NCI-H226 (cell line): ENCODE results near the gene PITPNM3.

Experiments
- DNase-seq: peaks from one replicate; pipeline ENCODE4 v3.0.0-alpha.2; 2015

The PITPNM3 gene

GRCh38 chr17:6476076-6476809 lies 80.1 kb downstream of the PITPNM3 start:
- DNase-seq, result no peak

- no peak for DNase-seq
Measured at GRCh38 chr17:6475411-6475810, 80.9 kb downstream of the PITPNM3 start.

- no peak for DNase-seq
Measured at GRCh38 chr17:6474906-6475305, 81.4 kb downstream of the PITPNM3 start.

- DNase-seq, result no peak
Measured at GRCh38 chr17:6474376-6474775, 82.0 kb downstream of the PITPNM3 start.

- peak; percentile 61 for DNase-seq
Measured at GRCh38 chr17:6473128-6473767, 83.1 kb downstream of the PITPNM3 start.

DNA sequence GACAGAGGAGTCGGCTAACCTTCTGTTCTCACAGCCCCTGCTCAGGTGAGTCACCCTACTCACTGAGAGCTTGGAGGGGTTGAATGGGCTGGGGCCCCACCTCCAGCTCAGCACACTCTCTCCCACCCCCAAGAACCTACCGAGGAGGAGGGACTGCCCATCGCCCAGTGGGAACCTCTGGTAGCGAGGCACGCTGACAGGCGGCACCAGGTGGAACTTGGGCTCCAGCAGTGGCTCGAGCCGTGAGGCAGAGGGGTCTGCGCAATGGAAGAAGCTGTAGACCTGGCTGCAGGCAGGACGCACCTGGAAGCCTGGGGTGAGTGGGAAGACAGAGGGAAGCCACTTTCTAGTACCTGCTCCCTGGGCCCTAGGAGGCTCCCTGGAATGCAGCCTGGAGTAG lies 83.8 kb downstream of the PITPNM3 start:
- DNase-seq, result no peak

DNA sequence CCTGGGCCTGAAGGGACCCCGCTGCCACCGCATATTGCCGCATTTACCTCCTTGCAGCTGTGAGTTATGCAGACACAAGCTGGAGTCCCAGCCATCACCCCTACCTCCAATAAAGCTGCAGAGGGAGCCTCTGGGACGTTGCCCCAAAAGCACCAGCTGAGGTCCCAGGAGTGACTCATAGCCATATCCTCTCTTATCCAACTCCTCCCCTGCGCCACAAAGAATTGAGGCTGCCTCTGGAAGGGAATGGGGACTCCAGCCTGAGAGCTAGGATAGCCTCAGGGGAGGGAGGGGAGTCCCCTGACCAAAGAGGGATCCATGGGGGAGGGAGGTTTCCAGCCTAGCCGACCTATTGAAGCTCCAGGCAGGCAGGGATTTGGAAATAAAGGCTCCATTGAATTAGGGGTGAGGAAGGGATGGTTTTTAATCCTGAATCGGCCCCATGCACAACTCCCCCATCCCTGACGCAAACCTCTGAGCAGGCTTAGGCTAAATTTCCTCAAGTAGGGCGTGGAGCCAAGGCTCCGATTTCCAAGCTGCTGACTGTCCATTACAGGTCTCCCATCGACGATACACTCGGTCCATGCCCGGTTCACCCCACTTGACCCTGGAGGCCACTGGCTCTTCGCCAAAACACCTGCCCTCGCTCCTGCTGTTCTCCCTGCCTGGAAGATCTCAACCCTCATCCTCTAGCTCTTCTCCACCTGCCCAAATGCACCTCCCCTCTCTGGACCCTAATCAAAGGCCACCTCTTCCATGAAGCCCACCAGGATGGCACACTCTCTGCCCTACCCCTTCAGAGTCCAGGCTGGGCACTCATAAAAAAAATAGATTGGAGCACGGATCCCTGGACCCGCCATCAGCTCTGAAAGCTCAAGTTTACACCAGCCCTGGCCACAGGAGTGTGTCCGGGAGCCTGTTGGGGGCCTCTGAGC lies 84.6 kb downstream of the PITPNM3 start:
- DNase-seq, result peak; percentile 90

- peak; percentile 55 for DNase-seq
Measured at GRCh38 chr17:6470751-6471521, 85.4 kb downstream of the PITPNM3 start.

DNA sequence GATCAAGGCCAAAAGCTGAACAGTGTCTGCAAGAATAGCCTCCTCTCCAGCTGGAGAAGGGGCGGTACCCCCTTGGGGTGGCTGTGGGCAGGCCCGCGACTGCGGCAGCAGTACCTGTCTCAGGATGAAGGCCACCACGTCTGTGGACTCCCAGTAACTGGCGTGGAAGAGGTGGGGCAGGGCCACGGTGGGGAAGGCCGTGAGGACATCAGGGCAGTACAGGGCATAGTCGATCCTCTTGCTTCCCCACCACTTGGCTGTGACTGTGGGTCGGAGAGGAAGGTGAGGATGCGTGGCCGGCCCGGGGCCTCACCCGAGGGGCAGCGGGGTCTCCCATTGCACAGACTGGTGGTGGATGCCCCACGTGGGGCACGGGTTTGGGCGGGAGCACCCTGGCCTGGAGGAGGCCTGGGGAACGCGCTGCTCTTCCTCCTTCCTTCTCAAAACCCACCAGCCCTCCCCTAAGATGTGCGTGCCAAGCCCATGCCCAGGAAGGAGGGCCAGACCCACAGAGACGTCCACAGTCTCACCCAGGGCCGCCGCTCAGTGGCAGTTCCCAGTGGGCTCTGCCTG lies 86.1 kb downstream of the PITPNM3 start:
- DNase-seq, result no peak

GRCh38 chr17:6468051-6468790 lies 88.1 kb downstream of the PITPNM3 start:
- DNase-seq, result no peak

DNA sequence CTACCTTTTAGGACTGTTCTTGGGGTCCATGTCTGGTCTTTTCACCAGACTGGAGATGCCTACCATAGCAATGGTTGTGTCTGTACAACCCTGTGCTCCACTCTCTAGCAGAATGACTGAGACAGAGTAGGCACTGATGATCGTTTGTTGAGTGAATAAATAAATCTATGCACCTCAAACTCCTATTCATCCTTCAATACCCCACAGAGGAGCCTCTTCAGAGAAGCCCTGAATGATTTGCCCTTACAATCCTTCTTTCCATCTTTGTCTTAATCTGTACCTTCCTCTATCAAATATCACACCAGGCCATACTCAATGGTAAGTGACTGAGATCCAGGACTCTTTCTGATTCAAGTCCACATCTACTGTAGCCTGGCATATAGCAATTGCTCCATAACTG lies 88.8 kb downstream of the PITPNM3 start:
- DNase-seq, result no peak

- DNase-seq, result no peak
Measured at GRCh38 chr17:6465206-6466003, 91.0 kb downstream of the PITPNM3 start.

DNA sequence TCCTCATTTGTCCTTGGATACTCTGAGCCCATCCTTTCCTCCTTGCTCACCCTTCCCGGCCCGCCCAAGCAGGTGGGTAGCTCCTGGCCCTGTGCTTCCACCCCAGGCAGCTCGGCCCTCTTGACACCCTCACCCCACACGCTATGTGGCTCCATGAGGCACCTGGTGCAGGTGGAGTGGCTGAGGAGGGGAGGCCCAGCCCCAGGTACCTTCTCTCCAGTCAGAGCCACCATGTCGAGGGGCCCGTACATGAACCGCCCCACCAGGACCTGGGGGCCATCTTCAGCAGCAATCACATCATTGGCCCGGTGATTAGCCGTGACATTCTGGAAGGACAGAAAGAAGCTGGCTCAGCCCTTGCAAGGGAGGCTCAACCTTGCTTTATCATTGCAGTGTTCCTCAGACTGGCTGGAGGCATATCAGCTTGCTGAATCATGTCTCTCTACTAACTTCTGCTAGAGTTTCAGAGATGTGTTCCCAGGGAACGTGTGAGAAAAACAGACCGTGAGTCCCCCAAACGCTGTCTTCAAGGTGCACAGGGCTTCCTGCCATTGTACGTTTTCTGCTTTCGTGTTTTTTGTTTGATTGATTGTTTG lies 91.8 kb downstream of the PITPNM3 start:
- no peak for DNase-seq

- no peak for DNase-seq
Measured at GRCh38 chr17:6463616-6464445, 92.5 kb downstream of the PITPNM3 start.

DNA sequence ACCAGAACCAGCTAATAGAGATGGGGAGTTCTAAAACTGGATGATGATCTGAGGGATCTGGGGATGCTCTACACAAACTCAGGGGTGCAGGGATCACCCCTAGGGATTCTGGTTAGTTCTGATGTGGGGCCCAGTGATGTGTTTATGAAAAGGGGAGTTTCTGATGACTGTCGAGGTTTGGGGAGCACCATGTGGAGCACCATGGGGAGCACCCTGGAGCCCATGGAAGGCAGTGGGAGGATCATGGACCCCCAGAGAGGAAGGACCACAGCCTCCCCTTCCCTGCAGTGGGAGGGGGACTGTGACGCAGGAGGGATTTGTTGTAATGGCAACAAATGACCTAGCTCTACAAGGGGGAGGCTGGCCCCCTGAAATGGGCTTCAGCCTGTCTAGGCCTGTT lies 93.7 kb downstream of the PITPNM3 start:
- DNase-seq, result no peak

- DNase-seq, result no peak
Measured at GRCh38 chr17:6461792-6462524, 94.4 kb downstream of the PITPNM3 start.

GRCh38 chr17:6461246-6461645 lies 95.1 kb downstream of the PITPNM3 start:
- DNase-seq, result no peak

DNA sequence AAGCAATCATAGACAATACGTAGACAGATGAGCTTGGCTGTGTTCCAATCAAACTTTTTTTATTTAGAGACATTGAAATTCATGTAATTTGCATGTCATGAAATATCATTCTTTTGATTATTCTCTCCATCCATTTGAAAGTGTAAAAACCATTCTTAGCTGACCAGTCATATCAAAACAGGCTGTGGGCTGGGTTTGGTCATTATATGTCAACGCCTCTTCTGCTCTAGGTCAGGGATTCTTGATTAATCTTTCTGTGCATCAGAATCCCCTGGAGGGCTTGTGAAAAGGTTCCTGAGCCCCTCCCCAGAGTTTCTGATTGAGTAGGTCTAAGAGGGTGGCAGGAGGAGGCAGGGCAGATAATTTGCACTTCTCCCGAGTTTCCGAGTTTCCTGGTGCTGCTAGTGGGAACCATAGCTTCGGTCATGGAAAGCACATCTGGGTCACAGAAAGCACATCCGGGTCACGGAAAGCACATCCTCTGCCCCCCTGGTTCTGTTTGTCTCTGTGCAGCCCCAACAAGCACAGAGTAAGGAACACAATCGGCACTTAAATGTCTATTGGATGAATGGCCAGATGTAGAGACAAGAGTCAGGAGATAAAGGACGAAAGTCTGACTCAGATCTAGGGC lies 95.7 kb downstream of the PITPNM3 start:
- DNase-seq, result no peak
